Measurements from ENCODE around the gene DCAF11.

DCAF11 gene

GRCh38 chr14:24069411-24069735, 45.2 kb upstream of the DCAF11 start:
- ATAC-seq, result no peak
- TF ChIP-seq ARNTL (CRISPR knock-in tag; IDR thresholded peaks at IDR 0.05; ENCODE audit: borderline replicate concordance, low read depth), result no peak
- no peak for TF ChIP-seq ZNF565 (CRISPR knock-in tag; conservative IDR thresholded peaks at IDR 0.05; ENCODE audit: low read depth)
- TF ChIP-seq BACH2 (CRISPR knock-in tag; IDR thresholded peaks at IDR 0.05; ENCODE audit: borderline replicate concordance), result no peak
- TF ChIP-seq OSR1 (CRISPR knock-in tag; IDR thresholded peaks at IDR 0.05), result no peak
- no peak for TF ChIP-seq CSDC2 (CRISPR knock-in tag; IDR thresholded peaks at IDR 0.05)
- no peak for TF ChIP-seq ZFP3 (CRISPR knock-in tag; IDR thresholded peaks at IDR 0.05)
- TF ChIP-seq ZFP30 (CRISPR knock-in tag; IDR thresholded peaks at IDR 0.05), result no peak
- TF ChIP-seq TSHZ2 (CRISPR knock-in tag; IDR thresholded peaks at IDR 0.05), result no peak
- TF ChIP-seq ZC3H10 (CRISPR knock-in tag; IDR thresholded peaks at IDR 0.05), result no peak
- TF ChIP-seq CREB5 (CRISPR knock-in tag; IDR thresholded peaks at IDR 0.05; ENCODE audit: low read depth), result no peak
- no peak for TF ChIP-seq ZNF8 (CRISPR knock-in tag; IDR thresholded peaks at IDR 0.05)
- TF ChIP-seq GLIS3 (CRISPR knock-in tag; IDR thresholded peaks at IDR 0.05), result no peak
- no peak for TF ChIP-seq POU6F1 (CRISPR knock-in tag; IDR thresholded peaks at IDR 0.05; ENCODE audit: borderline replicate concordance, low read depth)
- TF ChIP-seq ISL1 (CRISPR knock-in tag; IDR thresholded peaks at IDR 0.05), result no peak
- no peak for TF ChIP-seq RARB (CRISPR knock-in tag; IDR thresholded peaks at IDR 0.05)
- TF ChIP-seq PPARA (CRISPR knock-in tag; IDR thresholded peaks at IDR 0.05; ENCODE audit: borderline replicate concordance), result no peak
- no peak for TF ChIP-seq SNAI2 (CRISPR knock-in tag; IDR thresholded peaks at IDR 0.05)
- TF ChIP-seq TCF4 (CRISPR knock-in tag; IDR thresholded peaks at IDR 0.05; ENCODE audit: borderline replicate concordance), result no peak

GRCh38 chr14:24070285-24071143, 44.1 kb upstream of the DCAF11 start:
- no peak for ATAC-seq

More at GRCh38 chr14:24070285-24071143, 44.1 kb upstream of the DCAF11 start:
- no peak for TF ChIP-seq PPARA (CRISPR knock-in tag; IDR thresholded peaks at IDR 0.05; ENCODE audit: borderline replicate concordance)
- TF ChIP-seq ZNF565 (CRISPR knock-in tag; conservative IDR thresholded peaks at IDR 0.05; ENCODE audit: low read depth), result no peak
- no peak for TF ChIP-seq RARB (CRISPR knock-in tag; IDR thresholded peaks at IDR 0.05)
- TF ChIP-seq ZNF70 (CRISPR knock-in tag; IDR thresholded peaks at IDR 0.05), result no peak
- TF ChIP-seq TOX (CRISPR knock-in tag; IDR thresholded peaks at IDR 0.05; ENCODE audit: borderline replicate concordance), result no peak
- TF ChIP-seq TCF4 (CRISPR knock-in tag; IDR thresholded peaks at IDR 0.05; ENCODE audit: borderline replicate concordance), result no peak
- no peak for TF ChIP-seq CSRNP3 (CRISPR knock-in tag; IDR thresholded peaks at IDR 0.05)
- no peak for TF ChIP-seq POU6F1 (CRISPR knock-in tag; IDR thresholded peaks at IDR 0.05; ENCODE audit: borderline replicate concordance, low read depth)
- TF ChIP-seq ZNF8 (CRISPR knock-in tag; IDR thresholded peaks at IDR 0.05), result no peak
- no peak for TF ChIP-seq CREB5 (CRISPR knock-in tag; IDR thresholded peaks at IDR 0.05; ENCODE audit: low read depth)
- TF ChIP-seq BACH2 (CRISPR knock-in tag; IDR thresholded peaks at IDR 0.05; ENCODE audit: borderline replicate concordance), result no peak
